ENCODE measurements around the gene WNK3. TPM values are rescaled to one million over a fixed set of nuclear protein-coding genes. Genes with fewer than 3 reads are reported as not detected.

Gene WNK3
- total and polyA plus RNA-seq, 9 of the 15 experiments (the other 6 are each of a cell fraction or from before 2014, with no cell fraction given) = under 0.01 to 0.02 (median 0.01) TPM; not detected in 4

DNA sequence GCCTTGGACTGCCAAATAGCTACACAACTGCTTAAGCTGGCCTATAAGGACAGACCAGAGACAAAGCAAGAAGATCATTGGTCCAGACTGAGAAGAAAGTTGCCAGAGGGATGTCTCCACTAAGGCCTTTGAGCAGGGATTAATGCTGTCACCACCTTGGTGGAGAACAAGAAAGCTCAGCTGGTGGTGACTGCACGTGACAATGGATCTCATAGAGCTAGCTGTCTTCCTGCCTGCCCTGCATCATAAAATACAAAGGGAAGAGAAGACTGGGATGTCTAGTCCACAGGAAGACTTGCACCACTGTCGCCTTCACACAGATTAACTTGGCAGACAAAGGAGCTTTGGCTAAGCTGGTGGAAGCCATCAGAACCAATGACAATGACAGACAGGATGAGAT is 134.3 kb downstream of the WNK3 start:
- Histone ChIP-seq H3K79me2 (ENCODE audit: control insufficient read depth, insufficient read depth, low read length) (no peaks in the 10 kb centered on the region), H3K4me2 (ENCODE audit: insufficient read depth, low read length) (no peak overlapping the region), H4K20me1 (replicated peaks; ENCODE audit: control insufficient read depth, insufficient read depth, low read length) (no peaks in the 10 kb centered on the region), H3K27me3 (ENCODE audit: control insufficient read depth in 2 of 2, insufficient read depth in 2 of 2, low read length in 2 of 2) (no peaks in the 10 kb centered on the region), H3K9me3 (replicated peaks; ENCODE audit: control insufficient read depth, insufficient read depth, low read depth, low read length) (no peaks in the 10 kb centered on the region), H3K9ac (ENCODE audit: insufficient read depth in 1 of 2, low read depth in 2 of 2, low read length in 2 of 2) (no peak overlapping the region), H2AFZ (ENCODE audit: low read depth, low read length) (no peak overlapping the region), H3K36me3 (ENCODE audit: control insufficient read depth, insufficient read depth, low read length) (no peaks in the 10 kb centered on the region), H3K9me1 (ENCODE audit: control insufficient read depth, insufficient read depth, low read length) (no peaks in the 10 kb centered on the region), H3K4me3 (no peak overlapping the region), H3K4me1 (replicated peaks in 1 of 2; ENCODE audit: control insufficient read depth in 2 of 2, insufficient read depth in 2 of 2, low read length in 2 of 2) (no peaks in the 10 kb centered on the region), H3K27ac (ENCODE audit: extremely low read depth, low read depth, low read length) (no peak overlapping the region)
- in situ Hi-C loops (cut with MboI) = no loop called here
- FAIRE-seq = no peak
- ATAC-seq = no peak
- intact Hi-C loops (cut with micrococcal nuclease) = no loop called here
- no TSS peak for BruUV-seq (replicated peaks)
- TF ChIP-seq ZNF780A (CRISPR knock-in tag; IDR thresholded peaks at IDR 0.05) (no peak), ZNF354B (CRISPR knock-in tag; IDR thresholded peaks at IDR 0.05) (no peak), POU5F1 (IDR thresholded peaks at IDR 0.05; ENCODE audit: borderline replicate concordance, low read depth, low read length, partially characterized antibody) (no peak), MITF (IDR thresholded peaks at IDR 0.05) (no peak), ZNF57 (CRISPR knock-in tag; IDR thresholded peaks at IDR 0.05) (no peak), ELF2 (CRISPR knock-in tag; IDR thresholded peaks at IDR 0.05) (no peak), PPARD (CRISPR knock-in tag; IDR thresholded peaks at IDR 0.05) (no peak), MCM2 (IDR thresholded peaks at IDR 0.05; ENCODE audit: low read depth) (no peak), ZNF79 (CRISPR knock-in tag; IDR thresholded peaks at IDR 0.05; ENCODE audit: low read depth) (no peak), GMEB1 (CRISPR knock-in tag; IDR thresholded peaks at IDR 0.05) (no peak)
- TF ChIP-seq, protein P1, sequence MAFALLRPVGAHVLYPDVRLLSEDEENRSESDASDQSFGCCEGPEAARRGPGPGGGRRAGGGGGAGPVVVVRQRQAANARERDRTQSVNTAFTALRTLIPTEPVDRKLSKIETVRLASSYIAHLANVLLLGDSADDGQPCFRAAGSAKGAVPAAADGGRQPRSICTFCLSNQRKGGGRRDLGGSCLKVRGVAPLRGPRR (CRISPR knock-in tag; IDR thresholded peaks at IDR 0.05) = no peak
- TF ChIP-seq, protein P2, sequence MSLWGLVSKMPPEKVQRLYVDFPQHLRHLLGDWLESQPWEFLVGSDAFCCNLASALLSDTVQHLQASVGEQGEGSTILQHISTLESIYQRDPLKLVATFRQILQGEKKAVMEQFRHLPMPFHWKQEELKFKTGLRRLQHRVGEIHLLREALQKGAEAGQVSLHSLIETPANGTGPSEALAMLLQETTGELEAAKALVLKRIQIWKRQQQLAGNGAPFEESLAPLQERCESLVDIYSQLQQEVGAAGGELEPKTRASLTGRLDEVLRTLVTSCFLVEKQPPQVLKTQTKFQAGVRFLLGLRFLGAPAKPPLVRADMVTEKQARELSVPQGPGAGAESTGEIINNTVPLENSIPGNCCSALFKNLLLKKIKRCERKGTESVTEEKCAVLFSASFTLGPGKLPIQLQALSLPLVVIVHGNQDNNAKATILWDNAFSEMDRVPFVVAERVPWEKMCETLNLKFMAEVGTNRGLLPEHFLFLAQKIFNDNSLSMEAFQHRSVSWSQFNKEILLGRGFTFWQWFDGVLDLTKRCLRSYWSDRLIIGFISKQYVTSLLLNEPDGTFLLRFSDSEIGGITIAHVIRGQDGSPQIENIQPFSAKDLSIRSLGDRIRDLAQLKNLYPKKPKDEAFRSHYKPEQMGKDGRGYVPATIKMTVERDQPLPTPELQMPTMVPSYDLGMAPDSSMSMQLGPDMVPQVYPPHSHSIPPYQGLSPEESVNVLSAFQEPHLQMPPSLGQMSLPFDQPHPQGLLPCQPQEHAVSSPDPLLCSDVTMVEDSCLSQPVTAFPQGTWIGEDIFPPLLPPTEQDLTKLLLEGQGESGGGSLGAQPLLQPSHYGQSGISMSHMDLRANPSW (CRISPR knock-in tag; IDR thresholded peaks at IDR 0.05) = no peak
- no peak for DNase-seq (ENCODE audit: extremely low read depth in 1 of 4, low spot score in 3 of 4)
- ChIA-PET POLR2A (interaction anchor here (0.7 kb wide), 1 partner anchor 178 kb away, joined by 3 read pairs; no protein-coding TSS in a partner anchor), CTCF (ENCODE audit: low intra/inter-chr PET ratio) (no interaction called here)
- WGBS (ENCODE audit: insufficient coverage, low coverage, missing lambda C conversion rate) = 0% methylated on average over 1 of the region's 2 CpGs
